IPS-18c (cell line): ENCODE data around the gene CHD5.

Experiments used
- H3K4me3 ChIP-seq: 2 replicates; pipeline ENCODE4 v1.7.0; 2013; ENCODE audit warnings: low read depth, mild to moderate bottlenecking, low read length, moderate library complexity; ENCODE audit not compliant: insufficient read depth
- H3K9me3 ChIP-seq: one replicate; pipeline ENCODE4 v1.6.1; 2013; ENCODE audit warnings: mild to moderate bottlenecking, low read length, moderate library complexity; ENCODE audit not compliant: control insufficient read depth, insufficient read depth

CHD5 gene

GRCh38 chr1:6056572-6056948, 123.6 kb downstream of the CHD5 start:
- H3K9me3 ChIP-seq: no peaks in the 10 kb centered on the region
- H3K4me3 ChIP-seq: no peak overlapping the region

GRCh38 chr1:6054596-6054995, 125.5 kb downstream of the CHD5 start:
- Histone ChIP-seq H3K4me3 (no peak overlapping the region), H3K9me3 (no peaks in the 10 kb centered on the region)

GRCh38 chr1:6053206-6053546, 126.9 kb downstream of the CHD5 start:
- no peak overlapping the region for H3K4me3 ChIP-seq
- H3K9me3 ChIP-seq: no peaks in the 10 kb centered on the region

- no peaks in the 10 kb centered on the region for H3K9me3 ChIP-seq
- H3K4me3 ChIP-seq: no peak overlapping the region
Measured at GRCh38 chr1:6052543-6053205, 127.4 kb downstream of the CHD5 start.
